Ascending aorta (tissue), 2 donors: ENCODE data around the gene SEC11C. TPM values are rescaled to one million over a fixed set of nuclear protein-coding genes. Genes with fewer than 3 reads are reported as not detected.
"Not testable (repeated sequence)": the region's sequence is repeated elsewhere in the genome, so short reads cannot be mapped to it uniquely, and the experiment has no call there.

Experiments
- DNase-seq, 2 donors: peaks; one replicate each; pipeline ENCODE4 v3.0.0-alpha.2; 2019; ENCODE audit warnings: low spot score in 2 of 2
- H3K27ac ChIP-seq, 2 donors: fragments of 200-600 bp; sonication (generic); one replicate each; pipeline ENCODE4 v1.5.1; 2016 to 2017; ENCODE audit warnings: mild to moderate bottlenecking in 1 of 2
- H3K27me3 ChIP-seq: fragments of 200-600 bp; sonication (generic); one replicate; pipeline ENCODE4 v1.5.1; 2017
- H3K36me3 ChIP-seq, 2 donors: fragments of 200-600 bp; sonication (generic); one replicate each; pipeline ENCODE4 v1.5.1; 2016
- H3K4me1 ChIP-seq, 2 donors: fragments of 200-600 bp; sonication (generic); one replicate each; pipeline ENCODE4 v1.5.1; 2016 to 2017; ENCODE audit warnings: mild to moderate bottlenecking in 1 of 2
- H3K4me3 ChIP-seq, 2 donors: fragments of 200-600 bp; sonication (generic); one replicate each; pipeline ENCODE4 v1.5.1; 2016 to 2017; ENCODE audit warnings: mild to moderate bottlenecking in 1 of 2
- H3K9me3 ChIP-seq, 2 donors: fragments of 200-600 bp; sonication (generic); one replicate each; pipeline ENCODE4 v1.5.1; 2016
- intact Hi-C: fragments of 100-400 bp; cut with DNase I; formaldehyde crosslinking; loops from one replicate; pipeline ENCODE4 v1.15.1; 2023
- total RNA-seq: library from RNA; depleted of rRNA; stranded (reverse); fragments of >200 nt; gene quantifications from one replicate; pipeline ENCODE4 v1.1.0, GENCODE V29; 2016
- TF ChIP-seq, protein P1 (sequence below), 3 experiments: fragments of 200-600 bp in 2 of 3; fragments of 450-650 bp in 1 of 3; sonication (generic) in 2 of 3; IDR thresholded peaks; one replicate each; pipeline ENCODE4 v1.5.1; 2016 to 2019; ENCODE audit warnings: antibody characterized with exemption in 3 of 3, mild to moderate bottlenecking in 1 of 3, moderate library complexity in 1 of 3

The SEC11C gene
- total RNA-seq, 1 donor from 2014 or later, result 6.2 TPM

DNA sequence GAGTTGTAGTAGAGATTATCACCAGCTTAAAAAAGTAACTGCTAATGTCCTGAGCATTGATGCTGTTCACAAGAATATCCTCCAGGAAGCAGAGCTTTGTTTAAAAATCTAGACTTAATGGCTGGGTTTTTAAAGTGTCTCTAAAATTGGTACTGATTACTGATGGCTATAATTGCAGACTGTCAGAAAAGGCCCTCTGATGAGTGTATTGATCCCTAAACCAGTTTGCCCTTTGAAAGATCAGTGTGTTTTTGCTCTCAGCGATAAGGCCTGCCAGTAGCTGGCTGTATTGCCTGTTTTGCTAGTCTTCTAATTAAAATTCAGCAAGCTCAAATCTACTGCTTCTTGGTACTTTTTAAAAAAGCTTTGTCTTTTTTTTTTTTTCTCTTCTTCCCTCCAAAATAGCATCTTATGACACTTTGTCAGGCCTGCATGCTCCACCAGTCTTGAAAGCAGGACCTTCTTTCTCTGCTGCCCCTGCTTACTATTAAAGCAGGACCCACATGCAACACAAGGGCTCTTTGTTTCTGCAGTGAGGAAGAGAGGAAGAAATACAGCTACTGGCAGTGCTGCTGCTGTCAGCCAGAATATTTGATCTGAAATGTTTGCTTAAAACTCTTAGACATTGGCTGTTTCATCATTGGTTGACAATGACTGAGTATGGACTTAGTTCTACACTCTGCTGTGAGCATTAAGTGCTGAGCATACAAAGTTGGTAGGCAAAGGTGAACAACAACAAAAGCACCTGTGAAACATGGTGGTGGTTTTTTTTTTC, 1.8 kb downstream of the SEC11C start:
- DNase-seq, result no peak
- TF ChIP-seq, protein P1, sequence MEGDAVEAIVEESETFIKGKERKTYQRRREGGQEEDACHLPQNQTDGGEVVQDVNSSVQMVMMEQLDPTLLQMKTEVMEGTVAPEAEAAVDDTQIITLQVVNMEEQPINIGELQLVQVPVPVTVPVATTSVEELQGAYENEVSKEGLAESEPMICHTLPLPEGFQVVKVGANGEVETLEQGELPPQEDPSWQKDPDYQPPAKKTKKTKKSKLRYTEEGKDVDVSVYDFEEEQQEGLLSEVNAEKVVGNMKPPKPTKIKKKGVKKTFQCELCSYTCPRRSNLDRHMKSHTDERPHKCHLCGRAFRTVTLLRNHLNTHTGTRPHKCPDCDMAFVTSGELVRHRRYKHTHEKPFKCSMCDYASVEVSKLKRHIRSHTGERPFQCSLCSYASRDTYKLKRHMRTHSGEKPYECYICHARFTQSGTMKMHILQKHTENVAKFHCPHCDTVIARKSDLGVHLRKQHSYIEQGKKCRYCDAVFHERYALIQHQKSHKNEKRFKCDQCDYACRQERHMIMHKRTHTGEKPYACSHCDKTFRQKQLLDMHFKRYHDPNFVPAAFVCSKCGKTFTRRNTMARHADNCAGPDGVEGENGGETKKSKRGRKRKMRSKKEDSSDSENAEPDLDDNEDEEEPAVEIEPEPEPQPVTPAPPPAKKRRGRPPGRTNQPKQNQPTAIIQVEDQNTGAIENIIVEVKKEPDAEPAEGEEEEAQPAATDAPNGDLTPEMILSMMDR (IDR thresholded peaks at IDR 0.05), result no peak
- peaks cover 0 to 2% of the 10 kb centered on the region in 2 donors for H3K4me1 ChIP-seq
- H3K36me3 ChIP-seq, result no peaks in the 10 kb centered on the region
- H3K9me3 ChIP-seq, result no peaks in the 10 kb centered on the region
- intact Hi-C loops, result no loop called here
- no peak overlapping the region for H3K4me3 ChIP-seq
- no peaks in the 10 kb centered on the region for H3K27me3 ChIP-seq
- no peak overlapping the region for H3K27ac ChIP-seq

DNA sequence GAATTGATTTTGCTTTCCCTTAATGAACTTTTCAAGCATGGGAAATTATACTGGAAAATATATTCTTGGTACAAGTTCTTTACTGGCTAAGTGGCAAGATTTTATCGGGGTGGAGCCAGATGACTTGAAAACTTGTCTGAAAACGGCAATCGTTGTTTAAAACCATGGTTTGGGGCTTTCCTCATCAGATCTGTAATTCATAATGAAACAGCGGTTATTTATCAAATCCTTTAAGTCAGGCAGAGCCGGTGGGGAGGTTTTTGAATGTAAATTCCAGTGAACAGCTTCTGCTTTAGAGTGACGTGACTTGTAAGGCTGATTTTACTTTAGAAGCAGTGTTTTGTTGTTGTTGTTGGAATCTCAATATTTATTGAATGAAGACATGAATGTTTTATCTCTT, 2.6 kb downstream of the SEC11C start:
- Histone ChIP-seq H3K27me3 (no peaks in the 10 kb centered on the region), H3K4me1 (peaks cover 0 to 2% of the 10 kb centered on the region in 2 donors), H3K36me3 (no peaks in the 10 kb centered on the region), H3K4me3 (no peak overlapping the region), H3K27ac (no peak overlapping the region), H3K9me3 (no peaks in the 10 kb centered on the region)
- no peak for DNase-seq
- TF ChIP-seq, protein P1 (IDR thresholded peaks at IDR 0.05), result no peak
- intact Hi-C loops, result no loop called here

- H3K27ac ChIP-seq, H3K9me3 ChIP-seq, H3K4me3 ChIP-seq, H3K27me3 ChIP-seq, intact Hi-C loops, H3K36me3 ChIP-seq, DNase-seq, H3K4me1 ChIP-seq: not testable (repeated sequence)
Measured at GRCh38 chr18:59142800-59143416, 3.2 kb downstream of the SEC11C start.

DNA sequence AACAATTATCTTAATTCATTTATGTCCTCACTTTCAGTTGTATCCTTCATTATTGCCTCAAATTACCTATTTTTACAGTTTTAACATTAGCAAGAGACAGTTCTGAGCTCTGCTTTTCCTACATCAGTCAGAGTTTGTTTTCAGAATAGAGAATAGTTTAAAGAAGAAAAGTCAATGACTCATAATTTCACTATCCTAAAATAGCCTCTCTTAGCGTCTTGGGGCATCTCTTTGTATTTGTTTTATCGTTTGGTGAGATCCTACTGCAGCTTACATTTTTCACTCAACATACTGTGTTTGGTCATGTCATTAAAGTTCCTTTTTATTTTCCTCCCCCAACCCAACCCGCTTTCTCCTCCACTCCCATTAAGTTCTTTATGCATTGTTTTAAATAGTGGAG, 3.8 kb downstream of the SEC11C start:
- TF ChIP-seq, protein P1 (IDR thresholded peaks at IDR 0.05), result no peak
- Histone ChIP-seq H3K4me1 (peaks cover 0 to 2% of the 10 kb centered on the region in 2 donors), H3K9me3 (no peaks in the 10 kb centered on the region), H3K27ac (no peak overlapping the region), H3K27me3 (no peaks in the 10 kb centered on the region), H3K4me3 (no peak overlapping the region), H3K36me3 (no peaks in the 10 kb centered on the region)
- intact Hi-C loops, result no loop called here
- DNase-seq, result no peak

DNA sequence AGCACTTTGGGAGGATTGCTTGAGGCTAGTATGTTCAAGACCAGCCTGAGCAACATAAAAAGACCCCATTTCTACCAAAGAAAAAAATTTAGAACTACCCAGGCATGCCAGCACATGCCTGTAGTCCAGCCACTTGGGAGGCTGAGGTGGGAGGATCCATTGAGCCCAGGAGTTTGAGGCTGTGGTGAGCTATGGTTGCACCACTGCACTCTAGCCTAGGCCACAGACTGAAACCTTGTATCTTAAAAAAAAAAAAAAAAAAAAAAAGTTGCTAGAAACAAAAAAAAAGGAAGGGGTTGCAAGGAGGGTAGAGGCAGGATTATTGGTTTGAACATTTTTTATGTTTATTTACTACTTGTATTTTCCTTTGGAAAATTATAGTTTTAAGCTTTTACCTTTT, 4.8 kb downstream of the SEC11C start:
- DNase-seq, result no peak
- TF ChIP-seq, protein P1 (IDR thresholded peaks at IDR 0.05), result no peak
- Histone ChIP-seq H3K9me3 (no peaks in the 10 kb centered on the region), H3K27me3 (no peaks in the 10 kb centered on the region), H3K4me1 (peaks cover 0 to 2% of the 10 kb centered on the region in 2 donors), H3K36me3 (no peaks in the 10 kb centered on the region), H3K4me3 (no peak overlapping the region), H3K27ac (no peak overlapping the region)
- intact Hi-C loops, result no loop called here

DNA sequence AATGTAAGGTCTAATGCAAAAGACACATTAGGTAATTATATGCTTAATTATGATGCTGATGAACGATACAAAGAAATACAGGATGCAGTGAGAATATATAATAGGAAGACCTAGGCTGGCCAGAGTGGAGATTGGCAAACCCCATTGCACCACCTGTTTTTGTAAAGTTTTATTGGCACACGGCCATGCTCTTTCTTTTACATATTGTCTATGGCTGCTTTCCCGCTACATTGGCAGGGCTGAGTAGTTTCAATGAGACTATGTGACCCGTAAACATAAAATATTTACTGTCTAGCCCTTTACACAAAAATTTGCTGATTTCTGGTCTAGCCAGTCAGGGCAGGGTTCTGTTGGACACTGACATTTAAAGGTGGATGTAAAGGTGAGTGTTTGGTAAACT, 5.4 kb downstream of the SEC11C start:
- TF ChIP-seq, protein P1 (IDR thresholded peaks at IDR 0.05), result no peak
- no peak overlapping the region for H3K4me3 ChIP-seq
- H3K9me3 ChIP-seq, result no peaks in the 10 kb centered on the region
- DNase-seq, result no peak
- peaks cover 0 to 2% of the 10 kb centered on the region in 2 donors for H3K4me1 ChIP-seq
- no peaks in the 10 kb centered on the region for H3K27me3 ChIP-seq
- intact Hi-C loops, result no loop called here
- H3K36me3 ChIP-seq, result peaks cover under 1 to 2% of the 10 kb centered on the region in 2 donors
- H3K27ac ChIP-seq, result no peak overlapping the region
